ENCODE data around the gene HPCAL1. TPM values are rescaled to one million over a fixed set of nuclear protein-coding genes. Genes with fewer than 3 reads are reported as not detected.

The HPCAL1 gene
- total and polyA plus RNA-seq, 8 donors = 22.1 to 32.7 (median 26.4) TPM

GRCh38 chr2:10322973-10323372 is 20.3 kb downstream of the HPCAL1 start:
- Histone ChIP-seq H3K36me3 (no peaks in the 10 kb centered on the region), H3K27me3 (no peaks in the 10 kb centered on the region), H3K4me3 (no peak overlapping the region), H3K4me1 (peaks cover 8 to 15% (median 15%) of the 10 kb centered on the region in 3 donors), H3K27ac (no peak overlapping the region), H3K9me3 (no peaks in the 10 kb centered on the region)
- intact Hi-C loops (cut with DNase I) = no loop called here
- TF ChIP-seq CTCF (IDR thresholded peaks at IDR 0.05) = no peak
- DNase-seq = peak in 1 of 6 donors; percentile 48
- no peak for FAIRE-seq
- no peak for ATAC-seq
- 96 to 98% methylated on average over 13 of the region's 13 CpGs for WGBS, 2 donors

GRCh38 chr2:10323535-10323934 is 20.8 kb downstream of the HPCAL1 start:
- Histone ChIP-seq H3K4me1 (peaks cover 8 to 15% (median 15%) of the 10 kb centered on the region in 3 donors), H3K4me3 (no peak overlapping the region), H3K27me3 (no peaks in the 10 kb centered on the region), H3K9me3 (no peaks in the 10 kb centered on the region), H3K27ac (no peak overlapping the region), H3K36me3 (no peaks in the 10 kb centered on the region)
- ATAC-seq (no peak), FAIRE-seq (no peak), DNase-seq (no peak)
- intact Hi-C loops (cut with DNase I) = no loop called here
- 91 to 93% methylated on average over 5 of the region's 5 CpGs for WGBS, 2 donors
- TF ChIP-seq CTCF (IDR thresholded peaks at IDR 0.05) = no peak

GRCh38 chr2:10324095-10324832 is 21.6 kb downstream of the HPCAL1 start:
- Histone ChIP-seq H3K36me3 (no peaks in the 10 kb centered on the region), H3K4me3 (no peak overlapping the region), H3K27ac (no peak overlapping the region), H3K27me3 (no peaks in the 10 kb centered on the region), H3K4me1 (peaks cover 8 to 16% (median 15%) of the 10 kb centered on the region in 3 donors), H3K9me3 (no peaks in the 10 kb centered on the region)
- 66 to 68% methylated on average over 5 of the region's 5 CpGs for WGBS, 2 donors
- no peak for TF ChIP-seq CTCF (IDR thresholded peaks at IDR 0.05)
- ATAC-seq (no peak), FAIRE-seq (no peak), DNase-seq (peak in 1 of 6 donors; percentile 13)
- intact Hi-C loops (cut with DNase I) = no loop called here

- WGBS, 2 donors = 71 to 72% methylated on average over 17 of the region's 17 CpGs
- no peak for TF ChIP-seq CTCF (IDR thresholded peaks at IDR 0.05)
- ATAC-seq (peak; percentile 32 to 70 (median 66)), FAIRE-seq (no peak), DNase-seq (peak in 1 of 6 donors; percentile 35)
- Histone ChIP-seq H3K27me3 (no peaks in the 10 kb centered on the region), H3K36me3 (no peaks in the 10 kb centered on the region), H3K4me1 (peaks cover 8 to 23% (median 15%) of the 10 kb centered on the region in 3 donors), H3K9me3 (no peaks in the 10 kb centered on the region), H3K27ac (peak overlapping the region in 3 of 4 donors; percentile 54 to 68 (median 62)), H3K4me3 (no peak overlapping the region)
- intact Hi-C loops (cut with DNase I) = no loop called here
Observed at GRCh38 chr2:10325278-10326145, 22.8 kb downstream of the HPCAL1 start.
